Measurements from ENCODE around the gene DGKG. TPM values are rescaled to one million over a fixed set of nuclear protein-coding genes. Genes with fewer than 3 reads are reported as not detected.

DGKG gene
- total RNA-seq, 1 donor from 2014 or later = 1.0 TPM

DNA sequence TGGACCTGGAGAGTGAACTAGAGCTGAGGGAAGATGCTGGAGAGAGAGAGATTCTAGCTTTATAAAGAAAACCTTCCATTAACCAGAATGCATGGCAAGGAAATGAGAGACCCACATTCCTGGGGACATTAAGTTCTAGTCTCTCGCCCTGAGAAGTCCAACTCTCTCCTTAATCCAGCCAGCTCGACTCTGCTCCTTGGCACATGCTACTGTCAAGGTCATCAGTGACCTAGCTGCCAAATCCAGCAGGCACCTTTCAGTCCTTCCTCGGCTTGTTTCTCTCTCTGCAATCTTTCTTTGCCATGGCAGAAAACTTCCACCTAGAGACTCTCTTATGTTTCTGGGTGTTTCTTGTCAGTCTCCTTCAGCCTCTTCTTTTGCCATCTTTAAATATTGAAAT lies 40.3 kb downstream of the DGKG start:
- DNase-seq (ENCODE audit: low read depth) = no peak
- TF ChIP-seq, protein P1, sequence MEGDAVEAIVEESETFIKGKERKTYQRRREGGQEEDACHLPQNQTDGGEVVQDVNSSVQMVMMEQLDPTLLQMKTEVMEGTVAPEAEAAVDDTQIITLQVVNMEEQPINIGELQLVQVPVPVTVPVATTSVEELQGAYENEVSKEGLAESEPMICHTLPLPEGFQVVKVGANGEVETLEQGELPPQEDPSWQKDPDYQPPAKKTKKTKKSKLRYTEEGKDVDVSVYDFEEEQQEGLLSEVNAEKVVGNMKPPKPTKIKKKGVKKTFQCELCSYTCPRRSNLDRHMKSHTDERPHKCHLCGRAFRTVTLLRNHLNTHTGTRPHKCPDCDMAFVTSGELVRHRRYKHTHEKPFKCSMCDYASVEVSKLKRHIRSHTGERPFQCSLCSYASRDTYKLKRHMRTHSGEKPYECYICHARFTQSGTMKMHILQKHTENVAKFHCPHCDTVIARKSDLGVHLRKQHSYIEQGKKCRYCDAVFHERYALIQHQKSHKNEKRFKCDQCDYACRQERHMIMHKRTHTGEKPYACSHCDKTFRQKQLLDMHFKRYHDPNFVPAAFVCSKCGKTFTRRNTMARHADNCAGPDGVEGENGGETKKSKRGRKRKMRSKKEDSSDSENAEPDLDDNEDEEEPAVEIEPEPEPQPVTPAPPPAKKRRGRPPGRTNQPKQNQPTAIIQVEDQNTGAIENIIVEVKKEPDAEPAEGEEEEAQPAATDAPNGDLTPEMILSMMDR (conservative IDR thresholded peaks at IDR 0.05; ENCODE audit: low read depth, low read length) = no peak

DNA sequence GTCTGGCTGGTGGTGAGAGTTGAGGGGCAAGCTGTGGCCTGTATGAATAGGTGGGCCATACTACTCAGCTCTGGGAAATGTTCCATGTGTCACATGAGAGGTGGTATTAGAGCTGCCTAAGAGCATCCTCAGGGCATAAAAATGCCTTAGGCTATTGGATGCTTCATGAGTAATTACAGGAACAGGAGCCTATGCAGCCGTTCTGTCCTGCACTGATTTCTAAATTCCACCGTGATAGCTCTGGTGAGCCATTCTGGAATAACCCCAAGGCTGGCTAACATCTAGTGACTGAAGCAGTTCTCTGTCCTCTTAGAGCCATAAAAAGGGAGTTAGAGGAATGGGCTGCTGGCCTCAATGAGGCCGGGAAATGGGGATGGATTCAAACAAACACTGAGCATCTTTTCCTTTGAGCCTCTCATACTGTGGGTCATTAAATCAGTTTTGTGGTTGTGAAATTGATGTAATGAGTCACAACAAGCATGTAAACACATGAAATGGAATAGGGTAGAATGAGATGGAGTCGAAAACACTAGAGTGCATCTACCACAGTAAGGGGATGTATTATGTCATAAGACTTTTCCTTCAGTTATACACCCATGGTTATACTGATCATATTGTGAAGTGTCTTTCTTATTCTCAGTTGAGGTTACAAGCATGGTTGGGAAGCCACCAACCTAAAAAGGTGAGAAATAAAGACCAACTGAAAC lies 41.0 kb downstream of the DGKG start:
- TF ChIP-seq, protein P1 (conservative IDR thresholded peaks at IDR 0.05; ENCODE audit: low read depth, low read length) = no peak
- DNase-seq (ENCODE audit: low read depth) = no peak
- H3K4me3 ChIP-seq (ENCODE audit: low read depth, low read length) = no peak overlapping the region

More for the DNA sequence above, 40.3 kb downstream of the DGKG start:
- H3K4me3 ChIP-seq (ENCODE audit: low read depth, low read length) = no peak overlapping the region

DNA sequence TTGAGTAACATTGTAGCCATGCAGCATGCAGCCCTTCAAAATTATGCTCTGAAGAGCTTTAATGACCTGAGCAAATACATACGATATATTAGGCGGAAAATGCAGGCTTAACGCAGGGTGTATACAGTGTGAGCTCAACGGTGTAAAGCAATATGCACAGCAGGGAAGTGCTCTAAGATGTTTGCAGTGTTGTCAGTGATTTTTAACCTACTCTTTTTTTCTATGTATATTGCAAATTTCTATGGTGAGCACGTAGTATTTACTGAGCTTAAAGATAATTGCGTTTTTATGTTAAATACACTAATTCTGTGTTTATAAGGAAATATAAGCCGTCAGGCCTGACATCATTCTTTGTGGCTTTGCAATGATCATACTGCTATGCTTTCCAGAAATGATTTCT lies 42.1 kb downstream of the DGKG start:
- H3K4me3 ChIP-seq (ENCODE audit: low read depth, low read length) = no peak overlapping the region
- TF ChIP-seq, protein P1 (conservative IDR thresholded peaks at IDR 0.05; ENCODE audit: low read depth, low read length) = no peak
- no peak for DNase-seq (ENCODE audit: low read depth)

DNA sequence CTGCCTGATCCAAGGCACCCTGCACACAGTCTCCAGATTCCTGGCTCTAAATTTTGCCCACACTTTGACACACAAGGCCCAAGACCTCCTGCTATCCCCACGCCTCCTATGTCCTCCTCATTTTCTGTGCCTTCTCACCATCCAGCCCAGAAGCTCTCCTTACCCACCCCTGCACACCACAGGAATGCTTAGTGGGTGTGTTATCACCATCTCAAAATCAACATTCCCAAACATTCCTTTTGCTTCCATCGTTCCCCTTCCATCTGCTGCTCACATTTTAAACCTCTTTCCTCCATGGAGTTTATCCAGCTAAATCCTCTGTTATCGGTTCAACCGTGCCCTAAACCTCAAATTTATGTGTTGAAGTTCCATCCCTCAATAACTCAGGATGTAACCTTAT lies 43.9 kb downstream of the DGKG start:
- no peak overlapping the region for H3K4me3 ChIP-seq (ENCODE audit: low read depth, low read length)
- TF ChIP-seq, protein P1 (conservative IDR thresholded peaks at IDR 0.05; ENCODE audit: low read depth, low read length) = no peak
- DNase-seq (ENCODE audit: low read depth) = no peak

DNA sequence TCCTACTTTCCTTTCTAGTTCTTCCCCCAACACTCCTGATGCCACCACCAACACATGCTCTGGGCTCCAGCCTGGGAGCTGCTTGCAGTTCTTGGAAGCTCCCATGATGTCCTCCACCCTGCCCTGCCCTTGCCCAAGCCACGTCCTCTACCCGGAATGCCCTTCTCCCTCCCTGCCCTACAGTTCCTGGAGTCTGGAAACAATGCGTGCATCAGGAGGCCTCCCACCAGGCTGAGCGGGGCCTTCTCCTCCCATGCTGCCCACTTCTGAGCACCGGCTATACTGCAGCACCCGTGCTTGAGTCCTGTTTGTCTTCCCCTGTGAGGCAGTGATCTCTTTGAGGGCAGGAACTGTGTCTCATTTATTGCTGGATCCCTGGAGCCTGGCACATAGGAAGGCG lies 44.6 kb downstream of the DGKG start:
- TF ChIP-seq, protein P1 (conservative IDR thresholded peaks at IDR 0.05; ENCODE audit: low read depth, low read length) = no peak
- no peak for DNase-seq (ENCODE audit: low read depth)
- H3K4me3 ChIP-seq (ENCODE audit: low read depth, low read length) = no peak overlapping the region

DNA sequence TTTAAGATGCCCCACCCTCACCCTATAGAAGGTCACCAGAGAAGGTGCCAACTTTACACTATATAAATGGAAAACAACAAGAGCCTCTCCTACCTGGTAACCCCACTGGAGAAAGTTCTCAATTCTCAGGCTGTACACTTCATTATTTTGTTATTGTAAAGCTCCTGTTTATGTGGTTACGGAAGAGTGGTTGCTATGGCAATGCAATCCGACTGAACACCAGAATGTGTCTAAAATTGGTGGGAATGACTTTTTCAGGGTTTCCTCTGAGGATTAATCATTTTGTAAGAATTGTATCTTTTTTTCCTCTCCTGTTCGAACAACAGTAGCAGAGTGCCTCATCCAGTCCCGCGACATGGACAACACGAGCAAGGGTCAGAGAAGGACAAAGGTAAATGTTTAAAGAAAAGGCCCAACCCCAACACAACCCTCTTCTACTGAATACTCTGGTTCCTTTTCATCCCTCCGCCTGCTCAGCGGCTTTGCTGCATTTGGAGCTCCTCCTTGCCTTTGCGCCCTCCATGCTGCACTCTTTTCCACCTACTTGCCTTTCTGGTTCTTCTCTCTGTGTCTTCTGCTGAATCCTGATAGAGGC lies 45.3 kb downstream of the DGKG start:
- no peak overlapping the region for H3K4me3 ChIP-seq (ENCODE audit: low read depth, low read length)
- TF ChIP-seq, protein P1 (conservative IDR thresholded peaks at IDR 0.05; ENCODE audit: low read depth, low read length) = no peak
- no peak for DNase-seq (ENCODE audit: low read depth)
